Activated naive CD8-positive, alpha-beta T cell (primary cell): Measurements from ENCODE around the gene ACSL5.
"Not testable (repeated sequence)": the region's sequence is repeated elsewhere in the genome, so short reads cannot be mapped to it uniquely, and the experiment has no call there.

ENCODE experiments used
- H3K27ac Mint-ChIP-seq: one replicate; pipeline ENCODE4 v1.8.0; 2021; ENCODE audit warnings: mixed read lengths
- H3K27me3 Mint-ChIP-seq: one replicate; pipeline ENCODE4 v1.8.0; 2021; ENCODE audit warnings: mixed read lengths
- H3K36me3 Mint-ChIP-seq: one replicate; pipeline ENCODE4 v1.8.0; 2021; ENCODE audit warnings: mixed read lengths
- H3K4me1 Mint-ChIP-seq: one replicate; pipeline ENCODE4 v1.8.0; 2021; ENCODE audit warnings: low read depth, mixed read lengths
- H3K4me3 Mint-ChIP-seq: one replicate; pipeline ENCODE4 v1.8.0; 2021; ENCODE audit warnings: mild to moderate bottlenecking, mixed read lengths
- H3K9me3 Mint-ChIP-seq: one replicate; pipeline ENCODE4 v1.8.0; 2021; ENCODE audit warnings: low read depth, mixed read lengths

Gene ACSL5

GRCh38 chr10:112377116-112377515, 3.2 kb downstream of the ACSL5 start:
- not testable (repeated sequence) for H3K9me3 Mint-ChIP-seq, H3K27me3 Mint-ChIP-seq, H3K27ac Mint-ChIP-seq
- Mint-ChIP-seq H3K36me3 (peaks cover 13% of the 10 kb centered on the region), H3K4me1 (peaks cover 88% of the 10 kb centered on the region), H3K4me3 (peak overlapping the region; percentile 100)

- peaks cover 19% of the 10 kb centered on the region for H3K36me3 Mint-ChIP-seq
- H3K9me3 Mint-ChIP-seq, result no peaks in the 10 kb centered on the region
- peak overlapping the region; percentile 3 for H3K27ac Mint-ChIP-seq
- no peaks in the 10 kb centered on the region for H3K27me3 Mint-ChIP-seq
- H3K4me3 Mint-ChIP-seq, result no peak overlapping the region
- H3K4me1 Mint-ChIP-seq, result peaks cover 88% of the 10 kb centered on the region
Measured at GRCh38 chr10:112379635-112380296, 5.8 kb downstream of the ACSL5 start.

GRCh38 chr10:112382515-112383235, 8.8 kb downstream of the ACSL5 start:
- Mint-ChIP-seq H3K4me1 (peaks cover 86% of the 10 kb centered on the region), H3K36me3 (peaks cover 20% of the 10 kb centered on the region), H3K4me3 (peak overlapping the region; percentile 13), H3K27me3 (no peaks in the 10 kb centered on the region), H3K9me3 (no peaks in the 10 kb centered on the region), H3K27ac (no peak overlapping the region)

- Mint-ChIP-seq H3K27ac (peak overlapping the region; percentile 64), H3K4me3 (peak overlapping the region; percentile 51), H3K4me1 (peaks cover 87% of the 10 kb centered on the region), H3K36me3 (peaks cover 19% of the 10 kb centered on the region), H3K9me3 (no peaks in the 10 kb centered on the region), H3K27me3 (no peaks in the 10 kb centered on the region)
Measured at GRCh38 chr10:112383325-112383724, 9.4 kb downstream of the ACSL5 start.

- no peaks in the 10 kb centered on the region for H3K27me3 Mint-ChIP-seq
- no peak overlapping the region for H3K4me3 Mint-ChIP-seq
- peak overlapping the region; percentile 18 for H3K27ac Mint-ChIP-seq
- peaks cover 23% of the 10 kb centered on the region for H3K36me3 Mint-ChIP-seq
- H3K4me1 Mint-ChIP-seq, result peaks cover 87% of the 10 kb centered on the region
- H3K9me3 Mint-ChIP-seq, result no peaks in the 10 kb centered on the region
Measured at GRCh38 chr10:112384141-112384540, 10.2 kb downstream of the ACSL5 start.

- no peaks in the 10 kb centered on the region for H3K9me3 Mint-ChIP-seq
- H3K27me3 Mint-ChIP-seq, result no peaks in the 10 kb centered on the region
- no peak overlapping the region for H3K27ac Mint-ChIP-seq
- peaks cover 87% of the 10 kb centered on the region for H3K4me1 Mint-ChIP-seq
- peaks cover 17% of the 10 kb centered on the region for H3K36me3 Mint-ChIP-seq
- no peak overlapping the region for H3K4me3 Mint-ChIP-seq
Measured at GRCh38 chr10:112385201-112385600, 11.3 kb downstream of the ACSL5 start.

- Mint-ChIP-seq H3K4me1 (peaks cover 73% of the 10 kb centered on the region), H3K36me3 (peaks cover 21% of the 10 kb centered on the region), H3K27ac (peak overlapping the region; percentile 91)
- not testable (repeated sequence) for H3K4me3 Mint-ChIP-seq, H3K9me3 Mint-ChIP-seq, H3K27me3 Mint-ChIP-seq
Measured at GRCh38 chr10:112388056-112388455, 14.1 kb downstream of the ACSL5 start.

GRCh38 chr10:112388548-112388947, 14.6 kb downstream of the ACSL5 start:
- Mint-ChIP-seq H3K9me3 (no peaks in the 10 kb centered on the region), H3K4me1 (peaks cover 73% of the 10 kb centered on the region), H3K36me3 (peaks cover 17% of the 10 kb centered on the region), H3K27ac (peak overlapping the region; percentile 91), H3K4me3 (no peak overlapping the region), H3K27me3 (no peaks in the 10 kb centered on the region)

- H3K36me3 Mint-ChIP-seq, result peaks cover 17% of the 10 kb centered on the region
- H3K9me3 Mint-ChIP-seq, result no peaks in the 10 kb centered on the region
- H3K27me3 Mint-ChIP-seq, result no peaks in the 10 kb centered on the region
- peak overlapping the region; percentile 65 for H3K4me3 Mint-ChIP-seq
- H3K27ac Mint-ChIP-seq, result peak overlapping the region; percentile 91
- peaks cover 70% of the 10 kb centered on the region for H3K4me1 Mint-ChIP-seq
Measured at GRCh38 chr10:112389271-112389822, 15.4 kb downstream of the ACSL5 start.

- H3K27ac Mint-ChIP-seq, result peak overlapping the region; percentile 76
- H3K9me3 Mint-ChIP-seq, result no peaks in the 10 kb centered on the region
- peaks cover 14% of the 10 kb centered on the region for H3K36me3 Mint-ChIP-seq
- H3K4me1 Mint-ChIP-seq, result peaks cover 62% of the 10 kb centered on the region
- no peaks in the 10 kb centered on the region for H3K27me3 Mint-ChIP-seq
- H3K4me3 Mint-ChIP-seq, result peak overlapping the region; percentile 39
Measured at GRCh38 chr10:112390125-112390703, 16.3 kb downstream of the ACSL5 start.

- Mint-ChIP-seq H3K9me3 (no peaks in the 10 kb centered on the region), H3K36me3 (peaks cover 13% of the 10 kb centered on the region), H3K27me3 (no peaks in the 10 kb centered on the region), H3K4me1 (peaks cover 36% of the 10 kb centered on the region), H3K4me3 (no peak overlapping the region), H3K27ac (peak overlapping the region; percentile 77)
Measured at GRCh38 chr10:112393341-112393740, 19.4 kb downstream of the ACSL5 start.

GRCh38 chr10:112393827-112394226, 19.9 kb downstream of the ACSL5 start:
- Mint-ChIP-seq H3K9me3 (no peaks in the 10 kb centered on the region), H3K4me1 (peaks cover 31% of the 10 kb centered on the region), H3K27me3 (no peaks in the 10 kb centered on the region), H3K36me3 (peaks cover 9% of the 10 kb centered on the region), H3K27ac (peak overlapping the region; percentile 56), H3K4me3 (no peak overlapping the region)

GRCh38 chr10:112394475-112394875, 20.6 kb downstream of the ACSL5 start:
- H3K27ac Mint-ChIP-seq, result peak overlapping the region; percentile 56
- no peak overlapping the region for H3K4me3 Mint-ChIP-seq
- peaks cover 12% of the 10 kb centered on the region for H3K36me3 Mint-ChIP-seq
- H3K9me3 Mint-ChIP-seq, result no peaks in the 10 kb centered on the region
- peaks cover 25% of the 10 kb centered on the region for H3K4me1 Mint-ChIP-seq
- no peaks in the 10 kb centered on the region for H3K27me3 Mint-ChIP-seq

GRCh38 chr10:112395809-112396530, 22.1 kb downstream of the ACSL5 start:
- H3K4me1 Mint-ChIP-seq, result peaks cover 14% of the 10 kb centered on the region
- no peaks in the 10 kb centered on the region for H3K9me3 Mint-ChIP-seq
- no peaks in the 10 kb centered on the region for H3K27me3 Mint-ChIP-seq
- H3K4me3 Mint-ChIP-seq, result no peak overlapping the region
- peaks cover 14% of the 10 kb centered on the region for H3K36me3 Mint-ChIP-seq
- H3K27ac Mint-ChIP-seq, result no peak overlapping the region

GRCh38 chr10:112397592-112397991, 23.7 kb downstream of the ACSL5 start:
- Mint-ChIP-seq H3K27me3 (no peaks in the 10 kb centered on the region), H3K9me3 (no peaks in the 10 kb centered on the region), H3K4me1 (peaks cover 8% of the 10 kb centered on the region), H3K36me3 (peaks cover 9% of the 10 kb centered on the region), H3K27ac (no peak overlapping the region), H3K4me3 (no peak overlapping the region)
